GM13976 (cell line): ENCODE data around the gene EIF2S2.

Source experiments
- DNase-seq: peaks from one replicate; pipeline ENCODE4 v3.0.0; 2012; ENCODE audit warnings: low spot score
- in situ Hi-C: fragments of 300-500 bp; cut with MboI; formaldehyde crosslinking; loops from one replicate; pipeline ENCODE4 v1.12.0; 2022; ENCODE audit warnings: low sequenced_read_pairs, mixed read lengths, inconsistent platforms; ENCODE audit not compliant: unreplicated experiment
- TF ChIP-seq, protein P1 (sequence below): IDR thresholded peaks from 2 replicates; pipeline ENCODE4 v1.5.1; 2012; ENCODE audit warnings: borderline replicate concordance, mild to moderate bottlenecking; ENCODE audit not compliant: insufficient read depth; ENCODE audit errors: extremely low read depth, missing control alignments, control extremely low read depth

The EIF2S2 gene

DNA sequence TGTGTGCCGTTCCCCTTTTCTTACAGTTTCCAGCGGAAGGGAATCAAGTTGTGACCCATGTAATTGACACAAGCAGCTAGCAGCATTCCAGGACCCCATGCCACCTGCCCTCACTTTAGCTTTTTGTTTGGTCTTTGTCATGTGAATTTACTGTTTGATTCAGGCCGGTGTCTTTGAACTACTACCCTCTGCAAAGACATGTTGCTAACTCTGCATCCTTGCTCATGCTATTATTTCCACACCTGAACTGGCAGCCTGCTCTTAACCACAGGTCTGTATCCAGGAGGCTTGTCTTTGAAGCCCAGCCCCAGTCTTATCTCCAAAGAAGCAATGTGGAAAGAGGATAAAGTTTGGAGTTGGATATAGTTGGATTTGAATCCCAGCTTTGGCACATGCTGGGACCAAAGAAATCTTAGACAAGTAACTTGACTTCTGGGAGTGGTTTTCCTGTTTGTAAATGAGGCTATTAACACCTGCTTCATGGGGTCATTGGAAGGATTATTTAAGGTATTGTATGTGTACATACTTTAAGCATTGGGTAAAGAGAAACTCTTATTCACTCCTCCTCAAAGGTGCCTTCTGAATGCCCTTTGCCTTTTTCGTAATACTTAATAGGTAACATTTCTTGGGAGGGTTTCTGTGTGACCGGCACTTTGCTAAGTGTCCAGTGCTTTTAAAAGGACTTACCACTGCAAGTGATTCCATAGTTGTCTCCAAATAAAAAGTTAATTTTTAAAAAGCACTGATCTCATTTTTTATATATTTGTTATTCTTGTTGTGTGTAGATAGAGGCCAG, 65.9 kb downstream of the EIF2S2 start:
- in situ Hi-C loops: no loop called here
- DNase-seq: no peak
- TF ChIP-seq, protein P1, sequence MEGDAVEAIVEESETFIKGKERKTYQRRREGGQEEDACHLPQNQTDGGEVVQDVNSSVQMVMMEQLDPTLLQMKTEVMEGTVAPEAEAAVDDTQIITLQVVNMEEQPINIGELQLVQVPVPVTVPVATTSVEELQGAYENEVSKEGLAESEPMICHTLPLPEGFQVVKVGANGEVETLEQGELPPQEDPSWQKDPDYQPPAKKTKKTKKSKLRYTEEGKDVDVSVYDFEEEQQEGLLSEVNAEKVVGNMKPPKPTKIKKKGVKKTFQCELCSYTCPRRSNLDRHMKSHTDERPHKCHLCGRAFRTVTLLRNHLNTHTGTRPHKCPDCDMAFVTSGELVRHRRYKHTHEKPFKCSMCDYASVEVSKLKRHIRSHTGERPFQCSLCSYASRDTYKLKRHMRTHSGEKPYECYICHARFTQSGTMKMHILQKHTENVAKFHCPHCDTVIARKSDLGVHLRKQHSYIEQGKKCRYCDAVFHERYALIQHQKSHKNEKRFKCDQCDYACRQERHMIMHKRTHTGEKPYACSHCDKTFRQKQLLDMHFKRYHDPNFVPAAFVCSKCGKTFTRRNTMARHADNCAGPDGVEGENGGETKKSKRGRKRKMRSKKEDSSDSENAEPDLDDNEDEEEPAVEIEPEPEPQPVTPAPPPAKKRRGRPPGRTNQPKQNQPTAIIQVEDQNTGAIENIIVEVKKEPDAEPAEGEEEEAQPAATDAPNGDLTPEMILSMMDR: no peak

DNA sequence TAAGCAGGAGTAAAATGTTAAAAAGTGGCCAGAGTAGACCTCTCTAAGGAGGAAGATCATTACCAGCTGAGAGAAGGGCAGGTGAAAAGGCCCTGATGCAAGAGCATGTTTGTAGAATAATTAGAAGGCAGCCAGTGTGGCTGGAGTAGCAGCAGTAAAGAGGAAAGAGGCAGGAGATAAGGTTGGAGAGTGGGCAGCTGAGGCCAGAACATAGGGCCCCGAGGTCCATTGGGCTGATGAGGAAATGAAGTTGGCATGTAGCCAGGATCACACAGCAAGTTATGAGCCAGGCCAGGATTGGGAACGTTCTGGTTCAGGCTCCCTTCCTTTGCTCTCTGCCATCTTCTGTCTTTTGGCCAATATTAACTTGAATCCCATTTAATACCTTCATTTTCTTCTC, 66.7 kb downstream of the EIF2S2 start:
- DNase-seq: no peak
- TF ChIP-seq, protein P1: no peak
- in situ Hi-C loops: no loop called here

DNA sequence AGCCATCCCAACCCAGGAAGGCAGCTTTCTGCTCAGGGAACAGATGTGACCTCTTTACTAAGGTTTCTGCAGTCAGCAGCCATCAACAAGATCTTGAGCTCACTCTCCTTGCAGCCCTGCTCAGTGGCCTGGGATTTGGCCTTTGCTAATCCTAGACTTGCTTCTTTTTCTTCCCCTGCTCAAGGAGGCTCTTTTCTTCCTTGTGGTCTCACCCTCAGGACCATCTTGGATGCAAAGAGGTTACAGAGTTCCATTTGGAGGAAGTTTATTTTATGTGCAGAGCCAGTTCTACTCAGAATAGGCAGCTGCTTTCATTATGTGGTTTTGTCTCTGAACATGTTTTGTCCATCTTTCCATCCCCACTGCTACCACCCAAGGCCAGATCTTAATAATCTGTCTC, 69.0 kb downstream of the EIF2S2 start:
- in situ Hi-C loops: no loop called here
- TF ChIP-seq, protein P1: no peak
- DNase-seq: no peak

DNA sequence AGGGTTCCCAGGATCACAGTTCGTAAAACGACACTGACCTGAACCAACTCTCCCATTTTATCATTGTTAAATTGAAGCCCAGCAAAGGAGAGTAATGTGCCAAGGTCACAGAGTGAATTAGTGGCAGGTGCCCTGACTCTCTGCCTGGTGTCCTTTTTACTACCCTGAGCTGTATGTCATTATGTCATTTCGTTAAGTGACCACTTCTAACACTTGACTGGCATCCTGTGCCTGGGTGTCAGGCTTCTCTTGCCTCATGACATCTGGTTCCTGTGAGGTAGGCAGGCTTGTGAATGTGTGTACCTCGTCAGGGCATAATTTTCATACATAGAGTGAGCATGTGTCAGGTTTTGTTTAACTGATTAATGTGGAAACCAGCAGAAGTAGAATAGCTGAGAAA, 69.8 kb downstream of the EIF2S2 start:
- in situ Hi-C loops: no loop called here
- TF ChIP-seq, protein P1: no peak
- DNase-seq: no peak

DNA sequence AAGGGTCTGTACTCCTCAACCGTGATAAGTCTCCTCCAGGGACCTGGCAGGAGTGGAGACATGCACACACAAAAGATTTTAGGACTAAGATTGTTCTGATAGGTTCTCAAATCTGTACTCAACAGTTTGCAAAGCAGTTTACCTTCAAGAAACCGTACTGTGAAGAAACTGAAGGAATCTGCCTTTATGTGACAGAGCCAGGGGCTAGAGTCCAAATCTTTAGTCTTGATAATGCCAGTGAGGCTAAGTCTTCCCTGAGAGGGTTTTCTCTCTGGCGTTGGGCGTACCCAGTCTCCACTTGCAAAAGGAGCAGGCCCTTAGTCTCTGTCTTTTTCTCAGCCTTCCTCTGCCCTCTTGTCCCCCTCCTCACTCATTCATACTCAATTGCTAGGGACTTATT, 70.8 kb downstream of the EIF2S2 start:
- TF ChIP-seq, protein P1: no peak
- DNase-seq: no peak
- in situ Hi-C loops: no loop called here

DNA sequence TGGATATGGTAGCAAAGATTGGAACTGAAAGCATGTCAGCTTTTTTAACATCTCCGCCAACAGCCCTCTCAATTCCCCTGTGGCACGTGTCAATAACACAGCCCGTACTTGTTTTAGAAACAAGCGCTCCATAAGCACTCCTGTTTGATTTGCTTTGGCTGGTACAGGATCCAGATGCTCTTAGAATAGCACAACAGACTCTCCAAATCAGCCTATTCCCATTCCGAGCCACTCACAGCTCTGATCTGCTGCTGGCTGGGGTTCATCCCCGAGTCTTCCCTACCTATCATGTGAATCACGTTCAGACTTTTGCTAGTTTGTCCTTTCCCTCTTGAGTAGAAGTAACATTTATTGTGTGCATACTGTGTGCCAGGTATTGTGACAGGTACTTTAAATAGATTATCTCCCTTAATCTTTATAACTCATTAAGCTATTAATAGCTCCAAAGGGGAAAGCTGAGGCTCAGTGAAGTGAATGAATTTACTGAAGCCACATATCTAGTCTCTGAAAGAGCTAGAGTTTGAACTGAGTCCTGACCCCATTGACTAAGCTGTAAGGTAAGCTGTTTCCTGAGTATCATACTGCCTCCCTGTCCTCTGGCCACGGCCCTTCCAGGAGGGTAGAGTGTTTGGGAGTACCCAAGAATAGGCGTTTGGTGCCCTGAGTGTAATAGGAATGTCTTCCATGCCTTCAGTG, 71.6 kb downstream of the EIF2S2 start:
- in situ Hi-C loops: no loop called here
- TF ChIP-seq, protein P1: no peak
- DNase-seq: no peak
